B cell (primary cell): ENCODE data around the gene PPP1R3C. TPM values are rescaled to one million over a fixed set of nuclear protein-coding genes. Genes with fewer than 3 reads are reported as not detected.

Source experiments
- ATAC-seq: fragments of 200-7000 bp; cut with Tn5 transposase; one replicate; pipeline ENCODE4 v1.10.0; 2021; ENCODE audit warnings: low read depth, mild to moderate bottlenecking, moderate number of reproducible peaks, moderate library complexity
- CTCF ChIA-PET: fragments of 350-600 bp; sonication (Branson Sonifier 250); formaldehyde crosslinking; loops from one replicate; lab custom pipeline; 2021; ENCODE audit warnings: antibody characterized with exemption, inconsistent platforms; lab: Charles Lee
- POLR2A ChIA-PET: fragments of 350-600 bp; sonication (Branson Sonifier 250); formaldehyde crosslinking; loops from one replicate; lab custom pipeline; 2021; ENCODE audit warnings: antibody characterized with exemption; lab: Charles Lee
- DNase-seq: peaks from one replicate; pipeline ENCODE4 v3.0.0; 2013
- H2AFZ ChIP-seq: 2 replicates; pipeline ENCODE4 v1.6.1; 2012; ENCODE audit warnings: mild to moderate bottlenecking, low read depth, low read length; ENCODE audit not compliant: insufficient read depth, poor library complexity, severe bottlenecking
- H3K27ac ChIP-seq, 2 donors: 1 replicate in 1 of 2; 2 replicates in 1 of 2; pipeline ENCODE4 v1.5.1; 2012 to 2013; ENCODE audit warnings: low read length in 2 of 2, mild to moderate bottlenecking in 2 of 2, moderate library complexity in 1 of 2
- H3K27me3 ChIP-seq, 4 experiments: fragments of 200-600 bp in 1 of 4; sonication (generic) in 1 of 4; replicated peaks in 1 of 4; 1 replicate in 2 of 4; 2 replicates in 2 of 4; pipeline versions ENCODE4 v1.6.1 to v1.7.0; 2013 to 2016; ENCODE audit warnings: low read length in 3 of 4, mild to moderate bottlenecking in 2 of 4, mixed read lengths in 1 of 4, moderate library complexity in 1 of 4; ENCODE audit not compliant: insufficient read depth in 4 of 4, control insufficient read depth in 3 of 4; ENCODE audit errors: control extremely low read depth in 1 of 4
- H3K36me3 ChIP-seq, 2 experiments: replicated peaks in 1 of 2; 1 replicate in 1 of 2; 2 replicates in 1 of 2; pipeline versions ENCODE4 v1.6.1 to v1.7.1; 2013; ENCODE audit warnings: low read length in 1 of 2; ENCODE audit not compliant: insufficient read depth in 2 of 2, control insufficient read depth in 1 of 2; ENCODE audit errors: control extremely low read depth in 1 of 2, extremely low read depth in 1 of 2
- H3K4me1 ChIP-seq, 2 donors: fragments of 200-600 bp in 1 of 2; sonication (generic) in 1 of 2; 1 replicate in 1 of 2; 2 replicates in 1 of 2; pipeline versions ENCODE4 v1.5.1 to v1.6.1; 2013 to 2017; ENCODE audit warnings: low read length in 2 of 2; ENCODE audit not compliant: control insufficient read depth in 2 of 2, insufficient read depth in 2 of 2
- H3K4me2 ChIP-seq: replicated peaks from 2 replicates; pipeline ENCODE3; 2012; ENCODE audit warnings: mild to moderate bottlenecking, low read depth, low read length; ENCODE audit not compliant: poor library complexity, severe bottlenecking
- H3K4me3 ChIP-seq, 5 experiments: fragments of 200-600 bp in 1 of 5; sonication (generic) in 1 of 5; 1 replicate in 3 of 5; 2 replicates in 2 of 5; pipeline versions ENCODE4 v1.5.1 to v1.7.0; 2011 to 2016; ENCODE audit warnings: low read length in 4 of 5, mild to moderate bottlenecking in 4 of 5, low read depth in 2 of 5, control low read depth in 1 of 5, moderate library complexity in 1 of 5; ENCODE audit not compliant: insufficient read depth in 1 of 5; ENCODE audit errors: control extremely low read depth in 1 of 5, extremely low read depth in 1 of 5
- H3K79me2 ChIP-seq: fragments of 200-600 bp; sonication (generic); one replicate; pipeline ENCODE4 v1.6.0; 2016; ENCODE audit warnings: low read length; ENCODE audit not compliant: control insufficient read depth, insufficient read depth
- H3K9ac ChIP-seq: fragments of 200-600 bp; sonication (generic); 2 replicates; pipeline ENCODE4 v1.6.1; 2017; ENCODE audit warnings: mild to moderate bottlenecking, low read length, moderate library complexity
- H3K9me3 ChIP-seq, 3 donors: one replicate each; pipeline versions ENCODE4 v1.6.1 to v1.7.1; 2013; ENCODE audit warnings: low read length in 2 of 3; ENCODE audit not compliant: control insufficient read depth in 2 of 3, insufficient read depth in 1 of 3; ENCODE audit errors: control extremely low read depth in 1 of 3
- H4K20me1 ChIP-seq: 2 replicates; pipeline ENCODE4 v1.6.0; 2012; ENCODE audit warnings: mild to moderate bottlenecking, low read length; ENCODE audit not compliant: insufficient read depth, control insufficient read depth, poor library complexity, severe bottlenecking
- H3K27ac Mint-ChIP-seq: one replicate; pipeline ENCODE4 v1.8.0; 2021; ENCODE audit warnings: mixed read lengths
- H3K27me3 Mint-ChIP-seq: one replicate; pipeline ENCODE4 v1.8.0; 2021; ENCODE audit warnings: mixed read lengths
- H3K4me1 Mint-ChIP-seq: one replicate; pipeline ENCODE4 v1.8.0; 2021; ENCODE audit warnings: mixed read lengths
- H3K4me3 Mint-ChIP-seq: one replicate; pipeline ENCODE4 v1.8.0; 2021; ENCODE audit warnings: mixed read lengths
- H3K9me3 Mint-ChIP-seq: one replicate; pipeline ENCODE4 v1.8.0; 2022; ENCODE audit warnings: mixed read lengths; ENCODE audit not compliant: insufficient read depth
- EZH2 ChIP-seq: IDR thresholded peaks from 2 replicates; pipeline ENCODE4 v1.6.1; 2012; ENCODE audit warnings: borderline replicate concordance, low read depth, mild to moderate bottlenecking, moderate library complexity, low read length; ENCODE audit not compliant: insufficient read depth, poor library complexity, severe bottlenecking
- WGBS: methylation state at CpG from one replicate; pipeline ENCODE4 v1.1.5; 2013; ENCODE audit warnings: missing lambda C conversion rate; ENCODE audit not compliant: insufficient coverage; 5-methylcytosine and 5-hydroxymethylcytosine counted together
- intact Hi-C: fragments of 100-400 bp; cut with micrococcal nuclease; formaldehyde crosslinking; loops from one replicate; pipeline ENCODE4 v1.10.0; 2022
- polyA plus RNA-seq: library from polyadenylated mRNA; depleted of rRNA; stranded (reverse); fragments of >200 nt; gene quantifications from 2 replicates; pipeline ENCODE4 v1.2.3, GENCODE V29; 2012
- total RNA-seq, 2 donors: library from RNA; stranded (reverse); fragments of 120-200 nt in 1 of 2; gene quantifications; 1 replicate in 1 of 2; 2 replicates in 1 of 2; pipeline versions ENCODE4 v1.2.3 to v1.2.4, GENCODE V29; 2013 to 2022
- TF ChIP-seq, protein P1 (sequence below): fragments of 200-600 bp; IDR thresholded peaks from one replicate; pipeline ENCODE4 v1.8.0; 2022; ENCODE audit warnings: antibody characterized with exemption, mild to moderate bottlenecking

The PPP1R3C gene
- total and polyA plus RNA-seq, 2 donors (not counting 1 experiment from before 2014, with no cell fraction given), result not detected

DNA sequence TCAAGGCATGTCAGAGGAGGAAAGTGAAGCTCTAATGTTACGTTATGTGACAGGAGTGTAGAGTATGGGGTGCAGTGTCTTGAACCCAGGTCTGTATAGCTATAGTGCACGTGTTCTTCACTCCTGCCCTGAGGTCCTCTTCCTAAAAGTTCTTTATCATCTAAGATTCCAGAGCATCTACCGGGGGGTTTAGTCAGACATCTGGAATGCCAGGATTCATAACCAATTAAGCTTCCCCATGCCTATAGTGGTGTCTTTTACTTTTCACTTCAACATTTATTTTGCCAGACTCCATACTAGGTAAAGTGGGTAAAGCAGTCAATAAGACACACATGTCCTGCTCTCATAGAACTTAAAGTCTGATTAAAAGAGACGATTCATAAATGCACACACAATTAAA lies 22.4 kb downstream of the PPP1R3C start:
- Mint-ChIP-seq H3K27ac (no peak overlapping the region), H3K4me1 (no peaks in the 10 kb centered on the region), H3K4me3 (no peak overlapping the region), H3K9me3 (peaks cover 4% of the 10 kb centered on the region), H3K27me3 (peaks cover 6% of the 10 kb centered on the region)
- H3K4me1 ChIP-seq, result no peaks in the 10 kb centered on the region
- H3K9me3 ChIP-seq, result peaks cover 0 to 3% (median 0%) of the 10 kb centered on the region in 3 donors
- ATAC-seq, result no peak
- H3K36me3 ChIP-seq, result no peaks in the 10 kb centered on the region
- TF ChIP-seq EZH2, result no peak
- TF ChIP-seq, protein P1, sequence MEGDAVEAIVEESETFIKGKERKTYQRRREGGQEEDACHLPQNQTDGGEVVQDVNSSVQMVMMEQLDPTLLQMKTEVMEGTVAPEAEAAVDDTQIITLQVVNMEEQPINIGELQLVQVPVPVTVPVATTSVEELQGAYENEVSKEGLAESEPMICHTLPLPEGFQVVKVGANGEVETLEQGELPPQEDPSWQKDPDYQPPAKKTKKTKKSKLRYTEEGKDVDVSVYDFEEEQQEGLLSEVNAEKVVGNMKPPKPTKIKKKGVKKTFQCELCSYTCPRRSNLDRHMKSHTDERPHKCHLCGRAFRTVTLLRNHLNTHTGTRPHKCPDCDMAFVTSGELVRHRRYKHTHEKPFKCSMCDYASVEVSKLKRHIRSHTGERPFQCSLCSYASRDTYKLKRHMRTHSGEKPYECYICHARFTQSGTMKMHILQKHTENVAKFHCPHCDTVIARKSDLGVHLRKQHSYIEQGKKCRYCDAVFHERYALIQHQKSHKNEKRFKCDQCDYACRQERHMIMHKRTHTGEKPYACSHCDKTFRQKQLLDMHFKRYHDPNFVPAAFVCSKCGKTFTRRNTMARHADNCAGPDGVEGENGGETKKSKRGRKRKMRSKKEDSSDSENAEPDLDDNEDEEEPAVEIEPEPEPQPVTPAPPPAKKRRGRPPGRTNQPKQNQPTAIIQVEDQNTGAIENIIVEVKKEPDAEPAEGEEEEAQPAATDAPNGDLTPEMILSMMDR, result no peak
- intact Hi-C loops, result no loop called here
- H4K20me1 ChIP-seq, result no peaks in the 10 kb centered on the region
- 86% methylated on average over 2 of the region's 4 CpGs for WGBS
- no peak overlapping the region for H3K9ac ChIP-seq
- H3K27ac ChIP-seq, result no peak overlapping the region
- CTCF ChIA-PET, result no interaction called here
- H2AFZ ChIP-seq, result no peak overlapping the region
- no peak overlapping the region for H3K4me3 ChIP-seq
- POLR2A ChIA-PET, result no interaction called here
- peaks cover 0 to 2% (median 0%) of the 10 kb centered on the region in 4 experiments for H3K27me3 ChIP-seq
- no peak for DNase-seq
- H3K79me2 ChIP-seq, result no peaks in the 10 kb centered on the region
- no peak overlapping the region for H3K4me2 ChIP-seq

DNA sequence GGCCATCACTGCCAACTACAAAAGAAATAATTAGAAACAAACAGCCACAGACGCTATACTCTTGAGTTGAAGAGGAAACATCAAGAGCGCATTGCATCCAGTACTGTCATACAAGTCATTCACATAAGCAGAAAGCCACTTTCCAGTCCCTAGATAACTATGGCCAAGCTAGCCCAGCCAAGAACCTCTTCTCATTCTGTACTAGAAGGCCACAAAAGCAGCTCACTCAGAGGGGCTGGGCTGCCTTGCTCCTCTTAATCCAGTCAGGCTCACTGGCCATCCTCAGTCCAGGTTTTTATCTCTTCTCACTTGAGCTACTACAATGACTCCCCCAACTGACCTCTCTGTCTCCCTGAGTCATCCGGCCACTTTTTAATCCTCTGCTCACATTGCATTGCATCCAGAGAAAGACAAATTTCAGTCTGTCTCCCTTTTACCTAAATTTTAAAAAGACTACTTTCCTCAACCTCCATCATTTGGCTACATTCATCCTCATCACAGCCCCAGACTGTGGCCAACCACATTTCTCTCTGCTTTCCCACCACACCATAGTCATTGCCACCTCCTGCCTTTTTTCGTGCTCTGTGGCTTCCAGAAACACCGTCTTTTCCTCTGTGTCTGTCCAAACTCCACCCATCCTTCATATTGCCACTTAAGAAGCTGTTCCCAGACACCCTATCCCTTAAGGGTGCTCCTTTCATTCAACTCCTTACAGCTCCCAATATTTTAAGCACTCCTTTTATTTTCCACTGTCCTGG lies 25.0 kb downstream of the PPP1R3C start:
- H3K27me3 Mint-ChIP-seq, result peaks cover 6% of the 10 kb centered on the region
- Histone ChIP-seq H3K4me2 (no peak overlapping the region), H3K9ac (no peak overlapping the region), H3K36me3 (no peaks in the 10 kb centered on the region), H2AFZ (no peak overlapping the region), H3K79me2 (no peaks in the 10 kb centered on the region), H3K9me3 (peaks cover 0 to 3% (median 2%) of the 10 kb centered on the region in 3 donors), H4K20me1 (no peaks in the 10 kb centered on the region), H3K4me1 (no peaks in the 10 kb centered on the region), H3K27ac (no peak overlapping the region), H3K4me3 (no peak overlapping the region), H3K27me3 (peaks cover 0 to 2% (median 0%) of the 10 kb centered on the region in 4 experiments)
- H3K27ac Mint-ChIP-seq, result no peak overlapping the region
- H3K4me1 Mint-ChIP-seq, result no peaks in the 10 kb centered on the region
- intact Hi-C loops, result no loop called here
- no peak for DNase-seq
- TF ChIP-seq EZH2, result no peak
- TF ChIP-seq, protein P1, result no peak
- WGBS, result 63% methylated on average over 5 of the region's 5 CpGs
- H3K9me3 Mint-ChIP-seq, result peaks cover 4% of the 10 kb centered on the region
- ATAC-seq, result no peak
- no peak overlapping the region for H3K4me3 Mint-ChIP-seq
- ChIA-PET CTCF (no interaction called here), POLR2A (no interaction called here)
